Measurements from ENCODE around the gene BLACAT1.

GRCh38 chr1:205465392-205465791 is 9.5 kb upstream of the BLACAT1 start:
- TF ChIP-seq CTCF (IDR thresholded peaks at IDR 0.05), result no peak
- no peak for TF ChIP-seq EP300 (IDR thresholded peaks at IDR 0.05; ENCODE audit: borderline replicate concordance in 1 of 2, low read depth in 1 of 2, low read length in 1 of 2)
- no peak for TF ChIP-seq MEF2A (IDR thresholded peaks at IDR 0.05; ENCODE audit: borderline replicate concordance, low read depth)
- no peak for TF ChIP-seq NRF1 (IDR thresholded peaks at IDR 0.05; ENCODE audit: low read depth, low read length)
- no peak for TF ChIP-seq NFIC (IDR thresholded peaks at IDR 0.05; ENCODE audit: borderline replicate concordance)
- no peak for TF ChIP-seq JUND (IDR thresholded peaks at IDR 0.05)
- no peak for TF ChIP-seq USF1 (IDR thresholded peaks at IDR 0.05; ENCODE audit: borderline replicate concordance, low read depth)
